ENCODE results near the gene PRPH.

- TF ChIP-seq POLR2A (IDR thresholded peaks at IDR 0.05) (no peak), CTCF (IDR thresholded peaks at IDR 0.05) (no peak), POLR2AphosphoS5 (IDR thresholded peaks at IDR 0.05; ENCODE audit: insufficient read depth in 1 of 2, low read depth in 1 of 2) (no peak)
Measured at GRCh38 chr12:49251357-49251756, 43.6 kb upstream of the PRPH start.

Data from vagina (tissue), 2 donors.